NCI-H2171 treated with DMSO at 0.1 percent for 48 hours (cell line): ENCODE measurements around the gene PRKAG2.
A peak's percentile ranks its signal among the peaks of the same experiment; 100 is the strongest.
"Not testable (repeated sequence)": the region's sequence is repeated elsewhere in the genome, so short reads cannot be mapped to it uniquely, and the experiment has no call there.

ENCODE experiments used
- DNase-seq: peaks from one replicate; lab custom pipeline; 2025; lab: John Stamatoyannopoulos, UW

PRKAG2 gene

DNA sequence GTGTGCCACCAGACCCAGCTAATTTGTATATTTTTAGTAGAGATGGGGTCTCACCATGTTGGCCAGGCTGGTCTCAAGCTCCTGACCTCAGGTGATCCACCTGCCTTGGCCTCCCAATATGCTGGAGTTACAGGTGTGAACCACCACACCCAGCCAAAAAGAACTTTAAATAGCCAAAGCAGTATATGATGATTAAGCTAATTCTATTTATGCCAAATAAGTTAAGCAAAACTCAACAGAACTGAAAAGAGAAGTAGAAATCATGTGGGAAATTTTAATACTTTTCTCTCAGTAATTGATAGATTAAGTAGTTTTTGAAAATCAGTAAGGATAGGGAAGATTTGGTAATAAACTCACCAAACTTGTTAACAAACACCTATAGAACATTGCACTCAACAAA is 332.7 kb downstream of the PRKAG2 start:
- DNase-seq = no peak

DNA sequence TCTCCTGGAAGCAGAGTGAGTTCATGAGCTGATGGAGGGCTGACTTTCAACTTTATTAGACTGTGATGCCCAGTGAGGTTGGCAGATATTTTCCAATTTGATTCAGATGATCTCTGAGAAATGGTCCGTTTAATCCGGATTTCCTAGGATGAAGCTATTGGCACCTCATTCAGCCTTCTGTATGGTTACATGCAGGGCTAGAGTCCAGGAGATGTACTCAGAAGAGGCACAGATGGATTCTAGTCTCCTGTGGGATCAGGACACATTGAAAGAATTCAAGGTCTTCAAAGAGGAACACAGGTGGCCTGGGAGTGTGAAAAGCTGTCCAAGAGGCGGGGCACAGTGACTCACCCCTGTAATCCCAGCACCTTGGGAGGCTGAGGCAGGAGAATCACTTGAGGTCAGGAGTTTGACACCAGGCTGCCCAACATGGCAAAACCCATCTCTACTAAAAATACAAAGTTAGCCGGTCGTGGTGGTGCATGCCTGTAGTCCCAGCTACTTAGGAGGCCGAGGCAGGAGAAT is 334.2 kb downstream of the PRKAG2 start:
- DNase-seq = no peak

DNA sequence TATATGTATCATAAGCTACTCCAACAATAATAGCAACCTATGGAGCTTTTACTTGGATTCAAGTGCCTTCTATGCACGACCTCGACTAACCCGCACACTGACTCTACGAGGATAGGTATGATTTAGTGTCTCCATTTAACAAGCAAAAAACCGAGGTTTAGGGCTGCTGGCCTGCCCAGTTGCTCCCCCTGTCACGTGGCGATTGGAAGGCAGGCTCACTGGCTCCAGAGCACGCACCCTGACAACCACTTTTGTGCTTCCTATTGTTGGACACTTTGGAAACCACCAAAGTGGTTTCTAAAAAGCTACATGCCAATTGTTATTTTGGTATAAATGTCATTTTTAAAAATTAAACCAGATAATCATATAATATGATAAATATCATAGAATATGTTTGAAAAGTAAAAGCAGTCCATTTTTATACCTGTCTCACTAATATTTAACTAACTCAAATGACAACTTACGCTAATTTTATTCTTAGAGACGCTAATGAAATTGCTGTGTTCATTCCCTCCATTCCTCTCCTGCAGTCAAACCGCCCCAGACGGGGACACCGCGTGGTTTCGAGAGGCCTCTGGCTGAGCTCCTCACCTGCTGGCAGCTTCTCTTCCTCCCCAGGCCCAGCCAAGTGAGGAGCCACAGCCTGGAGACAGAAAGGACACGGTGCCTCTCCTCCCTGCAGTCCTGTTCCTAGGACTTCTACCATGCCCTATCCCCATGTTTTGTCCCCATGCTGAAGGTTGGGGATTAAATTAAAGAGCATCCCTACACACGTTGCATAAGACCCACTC is 335.0 kb downstream of the PRKAG2 start:
- no peak for DNase-seq

DNA sequence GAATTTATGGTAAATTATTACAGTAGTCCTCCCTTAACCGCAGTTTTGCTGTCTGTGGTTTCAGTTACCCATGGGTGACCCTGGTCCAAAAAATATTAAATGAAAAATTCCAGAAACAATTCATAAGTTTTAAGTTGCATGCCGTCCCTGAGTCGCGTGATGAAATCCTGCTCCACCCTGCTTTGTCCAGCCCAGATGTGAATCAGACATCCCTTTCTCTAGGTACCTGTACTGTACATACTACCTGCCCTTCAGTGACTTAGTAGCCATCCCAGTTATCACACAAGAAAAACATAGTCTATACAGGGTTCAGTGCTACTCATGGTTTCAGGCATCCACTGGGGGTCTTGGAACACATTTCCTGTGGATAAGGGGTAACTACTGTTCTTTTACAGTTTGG is 336.8 kb downstream of the PRKAG2 start:
- DNase-seq = no peak

DNA sequence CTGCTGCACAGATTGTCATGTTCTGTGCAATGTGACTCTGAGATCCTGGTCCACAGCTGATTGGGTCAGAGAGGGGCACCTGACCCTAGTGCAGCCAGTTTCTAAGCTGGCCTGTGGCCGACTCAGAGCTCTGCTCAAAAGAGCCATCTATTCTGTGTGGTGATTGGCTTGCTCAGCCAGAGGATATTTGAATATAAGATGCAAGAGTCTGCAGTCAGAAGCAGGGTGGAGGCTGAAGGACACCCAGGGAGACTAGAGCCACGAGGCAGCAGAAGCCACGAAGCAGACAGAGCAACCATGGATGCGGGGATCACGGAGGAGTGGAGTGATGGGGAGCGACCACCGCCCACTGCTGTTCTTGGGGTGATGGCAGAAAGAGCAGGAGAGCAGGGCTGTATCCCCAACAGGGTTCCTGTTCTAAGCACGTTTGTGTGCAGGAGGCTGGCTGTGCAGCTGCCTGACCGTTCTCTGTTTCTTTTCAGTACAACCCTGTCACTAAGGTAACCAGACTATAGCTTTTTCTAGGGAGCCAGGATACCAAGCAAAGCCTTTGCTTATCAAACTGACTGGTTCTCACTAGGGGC is 337.7 kb downstream of the PRKAG2 start:
- DNase-seq = peak; percentile 70

DNA sequence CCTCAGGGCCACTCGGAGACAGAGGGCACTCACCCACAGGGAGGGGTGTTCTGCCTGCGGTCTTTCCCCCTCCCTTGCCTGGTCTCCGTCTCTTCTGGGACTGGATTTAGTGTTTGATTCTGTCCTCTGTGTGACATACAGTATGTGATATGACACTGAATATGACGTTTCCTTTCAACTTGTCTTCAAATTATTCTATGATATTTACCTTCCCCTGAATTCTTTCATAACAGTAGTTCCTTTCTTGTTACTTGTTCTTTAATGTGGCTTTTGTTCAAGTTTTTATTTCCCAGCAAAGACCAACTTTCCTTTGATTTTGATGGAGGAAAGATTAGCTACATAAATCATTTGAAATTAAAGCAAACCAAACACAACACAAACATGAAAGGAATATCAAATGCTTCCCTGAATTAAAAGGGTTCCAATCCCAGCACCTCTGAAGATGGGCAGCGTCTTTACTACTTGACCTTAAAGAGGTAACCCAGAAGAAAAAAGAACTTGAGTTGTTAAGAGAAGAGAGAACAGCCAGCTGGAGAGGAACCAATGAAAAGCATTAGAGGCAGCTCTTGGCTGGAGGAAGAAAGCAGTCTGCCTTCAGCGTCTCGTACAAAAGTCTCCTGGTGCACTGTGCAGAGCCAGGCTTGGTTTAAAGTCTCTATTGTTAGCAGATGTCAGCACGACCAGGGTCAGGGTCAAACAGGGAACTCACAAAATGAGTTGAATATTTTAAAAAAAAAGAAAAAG is 338.9 kb downstream of the PRKAG2 start:
- DNase-seq = no peak

DNA sequence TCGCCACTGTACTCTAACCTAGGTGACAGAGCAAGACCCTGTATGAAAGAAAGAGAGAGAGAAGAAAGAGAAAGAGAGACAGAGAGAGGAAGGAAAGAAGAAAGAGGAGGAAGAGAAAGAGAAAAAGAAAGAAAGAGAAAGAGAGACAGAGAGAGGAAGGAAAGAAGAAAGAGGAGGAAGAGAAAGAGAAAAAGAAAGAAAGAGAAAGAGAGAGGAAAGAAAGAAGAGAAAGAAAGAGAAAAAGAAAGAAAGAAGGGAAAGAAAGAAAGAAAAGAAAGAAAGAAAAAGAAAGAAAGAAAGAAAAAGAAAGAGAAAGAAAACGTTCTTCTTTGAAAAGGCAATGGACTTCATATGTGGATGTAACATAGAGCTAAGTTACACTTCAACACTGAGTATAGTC is 340.7 kb downstream of the PRKAG2 start:
- DNase-seq = not testable (repeated sequence)

DNA sequence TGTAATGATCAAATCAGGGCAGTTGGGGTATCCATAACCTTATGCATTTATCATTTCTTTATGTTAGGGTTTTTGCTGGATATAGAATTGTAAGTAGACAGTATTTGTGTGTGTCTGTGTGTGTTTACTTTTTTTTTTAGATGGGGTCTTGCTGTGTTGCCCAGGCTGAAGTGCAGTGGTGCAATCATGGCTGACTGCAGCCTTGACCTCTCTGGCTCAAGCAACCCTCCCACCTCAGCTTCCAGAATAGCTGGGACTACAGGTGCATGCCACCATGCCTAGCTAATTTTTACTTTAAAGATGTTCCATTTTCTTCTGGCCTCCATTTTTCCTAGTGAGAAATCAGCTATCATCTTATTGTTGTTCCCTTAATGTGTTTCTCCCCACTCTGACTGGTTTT is 347.1 kb downstream of the PRKAG2 start:
- DNase-seq = no peak

DNA sequence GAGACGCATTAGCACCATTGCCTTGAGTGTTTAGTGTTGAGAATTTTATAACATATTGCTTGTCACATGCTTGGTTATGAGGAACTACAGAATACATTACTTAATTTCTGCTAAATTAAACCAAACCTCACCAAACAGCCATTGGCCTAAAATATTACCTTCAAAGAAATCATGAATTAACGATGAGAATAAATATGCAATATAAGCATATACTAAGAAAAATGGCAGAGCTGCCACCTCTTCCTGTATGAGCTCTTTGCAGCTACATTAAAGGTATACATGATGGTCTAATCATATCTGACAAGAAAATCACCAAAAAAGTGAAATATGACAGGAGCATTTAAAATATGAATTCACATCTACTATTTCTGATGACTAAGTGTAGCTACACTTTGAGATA is 352.1 kb downstream of the PRKAG2 start:
- no peak for DNase-seq

DNA sequence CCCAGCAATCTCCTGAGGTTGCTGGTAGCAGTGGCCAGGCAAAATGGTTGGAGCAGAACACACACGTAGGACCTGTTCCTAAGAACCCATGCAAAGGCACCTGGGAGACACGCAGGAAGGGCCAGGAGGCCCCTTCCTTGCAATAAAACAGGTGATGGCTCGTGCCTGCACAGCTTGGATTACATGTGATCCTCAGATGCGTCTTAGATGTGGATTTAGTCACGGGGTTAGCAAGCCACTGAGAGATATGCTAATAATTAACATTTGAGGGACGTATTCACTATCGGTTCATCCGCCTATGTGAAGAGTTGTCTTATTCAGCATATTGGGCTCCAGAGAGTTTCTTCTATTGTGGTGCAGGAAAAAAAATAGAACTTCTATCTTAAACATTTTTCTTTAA is 352.6 kb downstream of the PRKAG2 start:
- no peak for DNase-seq

DNA sequence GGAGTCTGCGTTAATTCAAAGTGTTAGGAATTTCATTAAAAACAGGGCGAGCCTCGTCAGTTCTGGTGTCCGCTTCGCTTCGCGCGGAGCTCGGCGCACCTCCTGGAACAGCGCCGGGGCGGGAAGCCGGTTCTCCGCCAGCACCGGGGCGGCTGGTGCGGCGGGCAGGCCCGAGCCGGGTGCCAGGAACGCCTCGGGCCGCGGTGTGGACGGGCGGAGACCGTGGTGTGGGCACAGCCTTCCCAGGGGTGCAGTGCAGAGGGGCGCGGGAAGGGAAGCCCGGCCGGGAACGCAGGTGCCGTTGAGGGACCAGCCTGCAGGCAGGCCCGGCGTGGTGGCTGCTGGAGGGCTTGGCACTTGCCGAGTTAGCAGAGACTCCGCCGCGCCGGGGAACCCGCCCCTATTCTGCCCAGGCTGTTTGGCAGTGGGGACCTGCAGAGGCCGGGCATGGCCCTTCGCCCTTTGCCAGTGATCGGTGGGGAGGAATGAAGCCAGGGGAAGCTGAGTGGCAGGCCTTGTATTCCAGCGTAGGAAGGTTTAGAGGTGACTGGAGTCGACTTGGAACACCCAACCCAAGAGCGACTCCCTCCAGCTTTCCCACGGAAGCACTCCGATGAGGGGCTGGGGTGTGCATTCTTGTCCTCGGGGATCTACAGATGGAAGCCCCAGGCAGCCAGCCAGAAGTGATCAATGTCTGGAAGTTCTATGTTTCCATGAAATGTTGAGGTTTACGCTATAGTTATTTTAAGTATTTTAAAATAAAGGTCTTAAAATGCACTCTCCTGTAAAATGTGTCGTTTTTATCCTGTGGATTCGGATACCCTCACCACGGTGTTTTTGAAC is 356.3 kb downstream of the PRKAG2 start:
- peak; percentile 41 for DNase-seq

DNA sequence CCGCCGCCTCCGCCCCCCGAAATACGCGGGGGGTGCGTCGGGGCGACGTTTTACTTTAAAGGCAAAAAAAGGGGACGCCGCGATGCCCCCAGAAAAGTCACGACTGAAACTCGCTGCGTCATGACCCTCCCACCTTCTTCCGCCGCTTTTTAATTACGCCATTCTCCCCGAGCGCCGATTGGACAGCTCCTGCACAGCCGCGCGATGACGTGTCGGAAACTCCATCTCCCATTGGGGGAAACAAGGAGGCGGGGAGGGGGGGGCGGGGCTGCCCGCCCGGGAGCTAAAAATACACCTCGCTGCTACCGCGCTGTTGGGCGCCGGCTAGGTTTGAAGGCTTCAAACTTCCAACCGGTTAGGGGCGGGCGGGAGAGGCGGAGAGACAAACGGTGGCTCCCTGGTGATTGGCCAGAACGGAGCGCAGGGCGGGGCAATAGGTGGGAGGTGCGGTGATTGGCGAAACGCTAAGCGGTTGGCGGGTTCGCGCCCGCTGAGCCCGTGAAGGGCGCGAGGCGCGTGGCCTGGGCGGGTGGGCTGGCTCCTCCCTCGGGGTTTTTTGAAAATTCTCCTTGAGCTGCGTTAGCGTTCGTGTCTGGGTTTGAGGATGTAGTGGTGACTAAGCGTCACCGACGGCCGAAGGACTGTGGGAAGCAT is 357.0 kb downstream of the PRKAG2 start, which contains the start of gene RHEB:
TSS of gene RHEB (minus strand) at position 131 of the 654 bp plus-strand sequence. CDS start 384 bp downstream, outside the sequence.
- DNase-seq = peak; percentile 99

DNA sequence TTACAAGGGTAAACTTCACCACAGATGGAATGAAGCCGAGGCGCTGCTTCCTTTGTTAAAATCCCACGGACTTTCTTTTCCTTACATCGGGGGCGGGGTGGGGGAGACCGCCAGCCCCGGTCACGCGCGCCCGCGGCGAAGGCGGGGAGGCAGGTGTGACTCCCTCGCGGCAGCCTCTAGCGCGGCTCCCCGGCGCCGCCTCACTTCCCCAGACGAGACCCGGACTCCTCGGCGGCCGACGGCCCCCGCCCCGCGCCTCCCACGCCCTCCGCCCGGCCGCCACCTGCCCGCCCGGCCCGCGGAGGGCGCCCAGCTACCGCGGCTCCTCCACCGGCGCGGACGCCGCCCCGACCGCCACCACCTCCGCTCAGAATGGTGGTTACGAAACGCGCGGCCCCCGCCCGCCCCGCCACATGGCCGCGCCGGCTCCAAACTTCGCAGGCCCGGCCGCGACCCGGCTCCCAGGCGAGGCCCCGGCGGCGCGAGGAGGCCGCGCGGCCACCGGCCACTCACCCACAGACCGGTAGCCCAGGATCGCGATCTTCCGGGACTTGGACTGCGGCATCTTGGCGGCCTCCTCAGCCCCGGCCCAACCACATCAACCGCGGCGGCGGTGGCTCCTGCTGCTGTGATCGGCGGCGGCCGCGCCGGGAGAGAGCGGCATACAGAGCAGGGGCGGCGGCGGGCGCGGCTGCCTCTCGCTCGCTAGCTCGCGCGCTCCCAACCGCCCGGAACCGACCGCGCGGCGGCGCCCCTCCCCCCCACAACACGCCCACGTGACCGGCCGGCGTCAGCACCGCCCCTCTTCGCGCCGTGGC is 357.8 kb downstream of the PRKAG2 start:
- DNase-seq = not testable (repeated sequence)

DNA sequence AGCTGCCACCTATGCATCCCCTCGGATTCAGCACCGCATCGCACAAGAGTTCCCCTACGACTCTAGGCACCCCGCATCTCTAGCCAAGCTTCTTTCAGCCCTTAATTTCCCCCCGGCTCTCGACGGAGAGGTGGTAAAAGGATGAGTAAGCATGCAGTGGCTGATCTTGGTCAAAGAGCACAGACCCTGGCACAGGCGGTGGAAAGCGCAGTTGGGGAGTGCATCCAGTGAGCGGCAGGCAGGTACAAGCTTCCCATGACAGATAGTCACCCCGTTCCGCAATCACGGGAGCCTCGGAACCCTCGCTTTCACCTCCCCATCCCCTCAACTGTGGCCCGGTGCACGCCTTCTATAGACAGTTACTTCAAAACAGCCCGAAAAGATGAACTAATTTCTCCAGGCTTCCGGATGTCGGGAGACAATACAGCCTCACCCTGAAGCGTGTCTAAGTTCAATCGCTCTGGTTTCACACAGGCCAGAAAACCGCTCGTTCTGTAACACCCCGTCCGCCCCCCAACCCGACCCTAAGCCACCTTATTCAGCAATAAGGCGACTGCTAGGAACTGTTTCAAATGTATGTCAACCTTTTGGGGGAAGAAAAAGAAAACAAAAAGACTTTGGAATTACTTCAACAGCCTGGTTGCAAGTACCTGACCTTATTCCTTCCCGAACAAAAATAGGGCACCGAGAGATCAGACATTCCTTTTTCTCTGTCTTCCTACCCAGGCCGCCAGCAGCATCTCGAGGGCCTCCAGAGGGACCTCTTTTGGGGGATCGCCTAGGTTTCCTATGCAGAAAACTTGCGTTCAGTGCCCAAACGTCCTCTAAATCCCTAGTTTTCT is 358.6 kb downstream of the PRKAG2 start:
- peak; percentile 31 for DNase-seq

DNA sequence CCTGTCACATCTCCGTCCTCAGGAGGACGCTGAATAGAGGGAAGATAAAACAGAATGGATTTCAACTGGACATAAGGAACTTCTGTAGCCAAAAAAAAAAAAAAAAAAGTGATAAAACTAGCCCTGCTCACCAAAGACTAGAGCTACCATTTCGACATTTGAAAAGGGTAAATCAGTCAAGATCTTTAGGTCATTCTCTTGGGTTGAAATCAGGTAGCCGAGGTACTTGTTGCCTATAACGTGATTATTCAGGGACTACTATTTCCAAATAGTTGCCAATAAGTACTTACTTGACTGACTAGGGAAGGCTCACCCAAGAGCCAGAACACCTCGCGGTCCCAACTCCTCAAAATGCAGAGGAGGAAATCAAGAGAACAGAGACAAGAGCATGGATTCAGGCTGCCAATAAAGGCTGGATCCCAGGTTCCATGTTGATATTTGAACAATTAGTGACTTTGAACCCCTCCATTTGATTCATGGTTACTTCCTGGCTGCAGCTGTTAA is 359.3 kb downstream of the PRKAG2 start:
- DNase-seq = no peak

DNA sequence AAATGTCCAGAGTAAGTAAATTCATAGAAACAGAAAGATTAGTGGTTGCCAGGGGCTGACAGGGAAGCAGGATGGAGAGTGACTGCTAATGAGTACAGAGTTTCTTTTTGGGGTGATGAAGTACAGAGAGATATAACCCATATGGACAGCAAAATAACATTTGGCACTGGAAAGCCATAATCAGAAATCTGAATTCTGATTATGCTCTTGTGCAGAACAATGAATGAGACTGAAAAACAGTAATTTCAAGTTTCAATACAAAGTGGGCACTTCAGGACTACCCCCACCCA is 361.7 kb downstream of the PRKAG2 start:
- no peak for DNase-seq

DNA sequence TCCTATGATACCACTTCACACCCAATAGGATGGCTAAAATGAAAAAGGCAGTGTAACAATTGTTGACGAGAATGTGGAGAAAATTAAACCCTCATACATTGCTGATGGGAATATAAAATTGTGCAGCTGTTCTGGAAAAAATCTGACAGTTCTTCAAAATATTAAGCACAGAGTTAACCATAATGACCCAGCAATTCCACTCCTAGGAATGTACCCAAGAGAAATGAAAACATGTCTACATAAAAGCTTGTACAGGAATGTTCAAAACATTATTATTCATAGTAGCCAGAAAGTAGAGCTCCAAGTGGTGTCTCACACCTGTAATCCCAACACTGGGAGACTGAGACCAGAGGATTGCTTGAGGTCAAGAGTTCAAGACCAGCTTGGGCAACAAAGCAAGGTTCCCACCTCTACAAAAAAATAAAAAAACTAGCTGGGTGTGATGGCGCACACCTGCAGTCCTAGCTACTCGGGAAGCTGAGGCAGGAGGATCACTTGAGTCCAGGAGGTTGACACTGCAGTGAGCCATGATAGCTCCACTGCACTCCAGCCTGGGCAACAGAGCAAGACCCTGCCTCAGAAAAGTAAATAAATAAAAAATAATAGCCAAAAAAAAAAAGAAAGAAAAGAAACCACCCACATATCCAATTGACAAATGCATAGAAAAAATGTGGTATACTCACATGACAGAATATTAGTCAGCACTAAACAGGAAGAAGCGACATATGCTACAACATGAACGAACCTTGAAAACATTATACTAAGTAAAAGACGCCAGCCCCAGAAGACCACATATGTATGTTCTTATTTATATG is 362.2 kb downstream of the PRKAG2 start:
- no peak for DNase-seq

DNA sequence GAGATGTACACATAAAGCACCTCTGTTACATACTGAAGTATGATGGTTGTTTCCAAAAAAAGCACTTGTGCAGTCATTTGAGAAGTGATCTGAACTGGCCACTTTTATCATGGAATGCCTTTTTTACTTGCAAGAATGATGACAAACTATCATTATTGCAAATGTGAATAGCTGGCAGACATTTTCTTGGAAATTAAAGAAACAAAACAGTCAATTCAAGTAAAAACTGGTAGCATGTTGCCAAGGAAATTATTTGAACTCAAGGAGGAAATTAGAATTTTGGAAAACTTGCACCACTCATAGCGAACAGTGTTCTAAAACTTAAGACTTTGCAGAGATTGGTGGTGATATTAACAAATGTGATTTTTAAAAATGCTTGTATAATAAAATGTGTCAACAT is 363.8 kb downstream of the PRKAG2 start:
- DNase-seq = no peak

DNA sequence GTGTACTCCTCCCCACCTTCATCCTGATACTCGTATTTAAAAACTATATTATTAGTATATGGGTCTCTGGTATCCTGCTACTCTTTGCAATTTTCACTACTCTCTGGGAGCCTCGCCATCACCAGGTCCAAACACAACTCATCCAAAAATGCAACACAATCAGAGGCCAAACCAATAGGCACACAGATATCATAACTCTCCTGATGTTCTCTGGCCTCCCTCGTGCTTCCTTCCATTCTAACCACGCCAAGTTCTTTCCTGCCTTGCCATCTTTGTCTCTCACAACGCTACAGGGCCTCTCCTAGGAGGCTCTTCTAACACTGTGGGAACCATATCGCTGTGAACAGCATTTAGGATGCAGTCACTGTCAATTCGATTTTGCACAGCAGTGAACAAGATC is 364.6 kb downstream of the PRKAG2 start:
- no peak for DNase-seq
